ENCODE measurements around the gene ARID3A. TPM values are rescaled to one million over a fixed set of nuclear protein-coding genes. Genes with fewer than 3 reads are reported as not detected.

ARID3A gene
- total and polyA plus RNA-seq, 2 of the 8 experiments (the other 6 are each of a cell fraction or from before 2014, with no cell fraction given): 40.5 to 77.4 TPM

- peaks cover 6 to 33% (median 19%) of the 10 kb centered on the region in 4 experiments for H3K27me3 ChIP-seq (replicated peaks in 1 of 4; ENCODE audit: control insufficient read depth in 3 of 4, extremely low read depth in 1 of 4, insufficient read depth in 3 of 4, low read length in 3 of 4)
- TF ChIP-seq SIN3A (conservative IDR thresholded peaks at IDR 0.05 in 1 of 2, IDR thresholded peaks at IDR 0.05 in 1 of 2; ENCODE audit: low read depth in 1 of 2, low read length in 2 of 2): 0 out of 4 replicates have a peak, but pooled peaks of 1 of the 2 experiments have one; percentile 28
- peak; percentile 42; the same call in 1 of the 2 replicates for TF ChIP-seq CREB1 (IDR thresholded peaks at IDR 0.05)
- peak; percentile 32 to 46 for TF ChIP-seq RAD21 (IDR thresholded peaks at IDR 0.05 in 1 of 2, conservative IDR thresholded peaks at IDR 0.05 in 1 of 2; ENCODE audit: low read depth in 2 of 2, low read length in 2 of 2)
- peak; percentile 76 for TF ChIP-seq KDM4A (IDR thresholded peaks at IDR 0.05; ENCODE audit: low read depth, low read length, severe bottlenecking)
- TF ChIP-seq SP2 (IDR thresholded peaks at IDR 0.05; ENCODE audit: low read length): no peak
- peak in 1 of 2 experiments; percentile 23; a peak in 2 of 4 replicates for TF ChIP-seq HDAC2 (IDR thresholded peaks at IDR 0.05; ENCODE audit: borderline replicate concordance in 1 of 2, low read depth in 2 of 2, low read length in 2 of 2)
- TF ChIP-seq, protein P1, sequence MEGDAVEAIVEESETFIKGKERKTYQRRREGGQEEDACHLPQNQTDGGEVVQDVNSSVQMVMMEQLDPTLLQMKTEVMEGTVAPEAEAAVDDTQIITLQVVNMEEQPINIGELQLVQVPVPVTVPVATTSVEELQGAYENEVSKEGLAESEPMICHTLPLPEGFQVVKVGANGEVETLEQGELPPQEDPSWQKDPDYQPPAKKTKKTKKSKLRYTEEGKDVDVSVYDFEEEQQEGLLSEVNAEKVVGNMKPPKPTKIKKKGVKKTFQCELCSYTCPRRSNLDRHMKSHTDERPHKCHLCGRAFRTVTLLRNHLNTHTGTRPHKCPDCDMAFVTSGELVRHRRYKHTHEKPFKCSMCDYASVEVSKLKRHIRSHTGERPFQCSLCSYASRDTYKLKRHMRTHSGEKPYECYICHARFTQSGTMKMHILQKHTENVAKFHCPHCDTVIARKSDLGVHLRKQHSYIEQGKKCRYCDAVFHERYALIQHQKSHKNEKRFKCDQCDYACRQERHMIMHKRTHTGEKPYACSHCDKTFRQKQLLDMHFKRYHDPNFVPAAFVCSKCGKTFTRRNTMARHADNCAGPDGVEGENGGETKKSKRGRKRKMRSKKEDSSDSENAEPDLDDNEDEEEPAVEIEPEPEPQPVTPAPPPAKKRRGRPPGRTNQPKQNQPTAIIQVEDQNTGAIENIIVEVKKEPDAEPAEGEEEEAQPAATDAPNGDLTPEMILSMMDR (IDR thresholded peaks at IDR 0.05; ENCODE audit: control extremely low read depth in 1 of 3, insufficient read depth in 1 of 3, low read depth in 1 of 3, low read length in 3 of 3): peak; percentile 78 to 87 (median 86)
- 0 out of 2 replicates have a peak, but pooled peaks have one; percentile 49 for TF ChIP-seq TCF12 (IDR thresholded peaks at IDR 0.05; ENCODE audit: low read depth, low read length)
- TF ChIP-seq YY1 (IDR thresholded peaks at IDR 0.05; ENCODE audit: low read depth, low read length): 0 out of 2 replicates have a peak, but pooled peaks have one; percentile 24
Measured at GRCh38 chr19:1000095-1000494, 74.3 kb downstream of the ARID3A start, which contains the start of gene GRIN3B. TSS of gene GRIN3B (plus strand) at chr19:1000419. CDS start at chr19:1000438, 19 bp downstream.

More at GRCh38 chr19:1000095-1000494, 74.3 kb downstream of the ARID3A start, which contains the start of gene GRIN3B:
- no peak within 1 kb of the TSS; a peak in 1 of 7 replicates for H3K9ac ChIP-seq (replicated peaks in 1 of 4; ENCODE audit: extremely low read depth in 1 of 4, low read depth in 3 of 4, low read length in 3 of 4)
- no peaks in the 10 kb centered on the region for H3K9me3 ChIP-seq (ENCODE audit: insufficient read depth in 2 of 2, low read depth in 1 of 2, low read length in 1 of 2)
- no peak within 1 kb of the TSS for H4K91ac ChIP-seq (replicated peaks; ENCODE audit: insufficient read length, low read length)
- H2BK120ac ChIP-seq (replicated peaks; ENCODE audit: low read depth, low read length): no peak within 1 kb of the TSS
- H3K56ac ChIP-seq (replicated peaks; ENCODE audit: insufficient read length, low read depth, low read length): no peak within 1 kb of the TSS
- H2BK15ac ChIP-seq (ENCODE audit: low read length): no peak within 1 kb of the TSS
- no peak within 1 kb of the TSS for H2BK20ac ChIP-seq (ENCODE audit: low read length)
- no peak within 1 kb of the TSS for H2BK5ac ChIP-seq (ENCODE audit: low read depth, low read length)
- 24% methylated on average over 14 of the region's 43 CpGs; no CpG with 5 or more reads in 1 of the 2 experiments for WGBS, 2 experiments (ENCODE audit: extremely low coverage in 1 of 2, insufficient coverage in 1 of 2, insufficient read length in 1 of 2, insufficient replicate concordance in 2 of 2, low coverage in 1 of 2, low lambda C conversion rate in 2 of 2, missing lambda C conversion rate in 1 of 2)
- peak within 1 kb of the TSS; percentile 53 to 72; a peak in 3 of 4 replicates for H3K4me2 ChIP-seq (ENCODE audit: insufficient read depth in 1 of 2, low read depth in 2 of 2, low read length in 2 of 2)
- no peak within 1 kb of the TSS for H3K18ac ChIP-seq (ENCODE audit: extremely low read depth, low read length)
- H3K4me1 ChIP-seq (replicated peaks in 1 of 4; ENCODE audit: control insufficient read depth in 3 of 4, insufficient read depth in 4 of 4, low read length in 3 of 4): peaks cover 0 to 10% (median 6%) of the 10 kb centered on the region in 4 experiments; a peak in 3 of 7 replicates
- no peak within 1 kb of the TSS for H4K5ac ChIP-seq (ENCODE audit: insufficient read length, low read depth, low read length)
- H3K23me2 ChIP-seq (ENCODE audit: low read depth, low read length): peaks cover 4% of the 10 kb centered on the region; the same call in 1 of the 2 replicates
- peak within 1 kb of the TSS; percentile 9 to 67 (median 30); a peak in 5 of 8 replicates for H3K4me3 ChIP-seq (ENCODE audit: extremely low read depth in 1 of 4, insufficient read depth in 2 of 4, low read depth in 3 of 4, low read length in 4 of 4)
- POLR2A ChIA-PET (ENCODE audit: partially characterized antibody): interaction anchor here (1.1 kb wide), 1 partner anchor 39 kb away, joined by 3 read pairs; no protein-coding TSS in a partner anchor
- peaks cover 0 to 6% of the 10 kb centered on the region in 2 experiments for H4K20me1 ChIP-seq (replicated peaks in 1 of 2; ENCODE audit: control insufficient read depth in 1 of 2, insufficient read depth in 2 of 2, low read length in 2 of 2)
- H3K79me1 ChIP-seq (ENCODE audit: low read depth, low read length): no peaks in the 10 kb centered on the region
- H2BK12ac ChIP-seq (ENCODE audit: low read depth, low read length): no peak within 1 kb of the TSS
- CTCF ChIA-PET (ENCODE audit: partially characterized antibody): interaction anchor here (1.3 to 2.3 kb wide), 2 partner anchors 67 to 77 kb away, joined by 3 to 13 read pairs; partner anchors contain the start of gene ARHGAP45
- H2AFZ ChIP-seq (ENCODE audit: low read length): no peak within 1 kb of the TSS; the same call in 1 of the 2 replicates
- H3K4ac ChIP-seq (replicated peaks; ENCODE audit: insufficient read length, low read depth, low read length): no peak within 1 kb of the TSS
- DNase-seq (ENCODE audit: low read depth in 1 of 2, low spot score in 2 of 2) (peak in 1 of 2 experiments; percentile 89), FAIRE-seq (no peak)
- H3K23ac ChIP-seq (ENCODE audit: insufficient read length): no peak within 1 kb of the TSS
- H3K79me2 ChIP-seq (ENCODE audit: control insufficient read depth in 1 of 2, insufficient read depth in 2 of 2, low read length in 2 of 2): no peaks in the 10 kb centered on the region
- no peaks in the 10 kb centered on the region for H3K36me3 ChIP-seq (ENCODE audit: control insufficient read depth in 2 of 4, insufficient read depth in 4 of 4, low read length in 3 of 4)
- H3K14ac ChIP-seq (ENCODE audit: insufficient read length): no peak within 1 kb of the TSS
- no peak within 1 kb of the TSS for H2AK5ac ChIP-seq (ENCODE audit: low read depth, low read length)
- peak within 1 kb of the TSS; percentile 85 for H4K8ac ChIP-seq (ENCODE audit: extremely low read depth, insufficient read depth, low read length)
- no peak within 1 kb of the TSS for H3K27ac ChIP-seq (ENCODE audit: low read depth, low read length)
